Neural crest cell (in vitro differentiated cells): ENCODE results near the gene NSMCE1. TPM values are rescaled to one million over a fixed set of nuclear protein-coding genes. Genes with fewer than 3 reads are reported as not detected.
A peak's percentile ranks its signal among the peaks of the same experiment; 100 is the strongest.

Source experiments
- DNase-seq: peaks from one replicate; pipeline ENCODE4 v3.0.0; 2021; ENCODE audit warnings: low read depth, mixed read lengths, low spot score
- H3K27ac Mint-ChIP-seq: one replicate; pipeline ENCODE4 v1.8.0; 2021; ENCODE audit warnings: mild to moderate bottlenecking, mixed read lengths; ENCODE audit not compliant: unreplicated experiment
- H3K27me3 Mint-ChIP-seq: 2 replicates; pipeline ENCODE4 v1.8.0; 2021; ENCODE audit warnings: low read depth, mild to moderate bottlenecking, mixed read lengths
- H3K36me3 Mint-ChIP-seq: 2 replicates; pipeline ENCODE4 v1.8.0; 2021; ENCODE audit warnings: low read depth, mild to moderate bottlenecking, mixed read lengths
- H3K4me1 Mint-ChIP-seq: 2 replicates; pipeline ENCODE4 v1.8.0; 2021; ENCODE audit warnings: mixed read lengths
- H3K4me3 Mint-ChIP-seq: one replicate; pipeline ENCODE4 v1.8.0; 2021; ENCODE audit warnings: mild to moderate bottlenecking, mixed read lengths
- H3K9me3 Mint-ChIP-seq: 2 replicates; pipeline ENCODE4 v1.8.0; 2021; ENCODE audit warnings: mixed read lengths
- total RNA-seq: library from RNA; stranded (reverse); gene quantifications from 2 replicates; pipeline ENCODE4 v1.2.1, GENCODE V29; 2021
- TF ChIP-seq, protein P1 (sequence below): fragments of 200-600 bp; sonication (generic); conservative IDR thresholded peaks from 2 replicates; pipeline ENCODE4 v1.5.0; 2021; ENCODE audit warnings: antibody characterized with exemption, mild to moderate bottlenecking

The NSMCE1 gene
- total RNA-seq, 1 donor from 2014 or later = 30.4 TPM

DNA sequence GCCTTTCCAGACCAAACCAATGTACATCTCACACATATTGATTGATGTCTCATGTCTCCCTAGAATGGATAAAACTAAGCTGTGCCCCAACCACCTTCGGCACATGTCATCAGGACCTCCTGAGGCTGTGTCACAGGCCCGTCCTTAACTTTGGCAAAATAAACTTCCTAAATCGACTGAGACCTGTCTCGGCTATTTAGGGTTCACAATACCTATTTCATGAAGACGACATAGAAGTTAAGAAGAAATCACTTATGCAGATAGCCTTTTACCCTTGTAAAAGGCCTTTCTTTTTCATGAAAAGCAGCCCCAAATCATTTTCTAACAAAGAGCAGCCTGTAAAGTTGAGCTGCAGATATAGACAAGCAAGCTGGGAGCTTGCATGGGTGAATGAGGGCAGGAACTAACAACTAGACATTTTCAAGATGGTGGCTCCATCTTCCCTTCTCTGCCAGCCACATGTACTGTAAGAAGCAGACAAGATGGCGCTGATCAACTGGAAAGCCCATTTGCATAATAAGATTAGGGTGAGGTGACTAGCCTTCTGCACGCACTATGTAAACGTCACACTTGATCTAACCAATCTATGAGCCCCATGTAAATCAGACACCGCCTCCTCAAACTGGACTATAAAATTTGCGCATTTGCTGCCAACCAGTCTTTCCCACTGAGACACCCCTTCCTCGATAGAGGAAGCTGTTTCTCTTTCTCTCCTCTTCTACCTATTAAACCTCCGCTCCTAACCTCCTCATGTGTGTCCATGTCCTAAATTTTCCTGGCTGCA lies 69.9 kb downstream of the NSMCE1 start:
- H3K27ac Mint-ChIP-seq = no peak overlapping the region
- TF ChIP-seq, protein P1, sequence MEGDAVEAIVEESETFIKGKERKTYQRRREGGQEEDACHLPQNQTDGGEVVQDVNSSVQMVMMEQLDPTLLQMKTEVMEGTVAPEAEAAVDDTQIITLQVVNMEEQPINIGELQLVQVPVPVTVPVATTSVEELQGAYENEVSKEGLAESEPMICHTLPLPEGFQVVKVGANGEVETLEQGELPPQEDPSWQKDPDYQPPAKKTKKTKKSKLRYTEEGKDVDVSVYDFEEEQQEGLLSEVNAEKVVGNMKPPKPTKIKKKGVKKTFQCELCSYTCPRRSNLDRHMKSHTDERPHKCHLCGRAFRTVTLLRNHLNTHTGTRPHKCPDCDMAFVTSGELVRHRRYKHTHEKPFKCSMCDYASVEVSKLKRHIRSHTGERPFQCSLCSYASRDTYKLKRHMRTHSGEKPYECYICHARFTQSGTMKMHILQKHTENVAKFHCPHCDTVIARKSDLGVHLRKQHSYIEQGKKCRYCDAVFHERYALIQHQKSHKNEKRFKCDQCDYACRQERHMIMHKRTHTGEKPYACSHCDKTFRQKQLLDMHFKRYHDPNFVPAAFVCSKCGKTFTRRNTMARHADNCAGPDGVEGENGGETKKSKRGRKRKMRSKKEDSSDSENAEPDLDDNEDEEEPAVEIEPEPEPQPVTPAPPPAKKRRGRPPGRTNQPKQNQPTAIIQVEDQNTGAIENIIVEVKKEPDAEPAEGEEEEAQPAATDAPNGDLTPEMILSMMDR = no peak
- H3K4me1 Mint-ChIP-seq = peaks cover 5% of the 10 kb centered on the region
- H3K27me3 Mint-ChIP-seq = peaks cover 45% of the 10 kb centered on the region
- DNase-seq = no peak
- peak overlapping the region; percentile 27 for H3K4me3 Mint-ChIP-seq
- H3K9me3 Mint-ChIP-seq = peaks cover 3% of the 10 kb centered on the region
- H3K36me3 Mint-ChIP-seq = no peaks in the 10 kb centered on the region

DNA sequence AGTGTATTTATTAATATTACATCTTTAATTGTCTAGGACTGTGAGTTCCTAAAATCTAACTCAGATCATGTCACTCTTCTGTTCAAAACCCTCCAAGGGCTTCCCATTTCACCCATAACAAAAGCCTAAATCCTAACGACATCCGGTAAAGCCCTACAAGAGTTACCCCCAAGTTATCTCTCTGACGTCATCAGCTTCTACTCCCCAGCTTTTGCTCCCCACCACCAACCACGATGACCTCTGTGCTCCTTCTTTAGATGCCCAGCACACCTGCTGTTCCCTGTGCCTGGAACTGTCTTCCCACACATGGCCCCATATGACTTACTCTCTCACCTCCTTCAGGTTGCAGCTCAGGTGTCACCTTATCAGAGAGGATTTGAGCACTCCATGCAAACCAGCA lies 71.6 kb downstream of the NSMCE1 start:
- TF ChIP-seq, protein P1 = no peak
- Mint-ChIP-seq H3K9me3 (peaks cover 3% of the 10 kb centered on the region), H3K27me3 (peaks cover 45% of the 10 kb centered on the region), H3K4me1 (no peaks in the 10 kb centered on the region), H3K4me3 (no peak overlapping the region), H3K36me3 (no peaks in the 10 kb centered on the region), H3K27ac (no peak overlapping the region)
- DNase-seq = no peak

DNA sequence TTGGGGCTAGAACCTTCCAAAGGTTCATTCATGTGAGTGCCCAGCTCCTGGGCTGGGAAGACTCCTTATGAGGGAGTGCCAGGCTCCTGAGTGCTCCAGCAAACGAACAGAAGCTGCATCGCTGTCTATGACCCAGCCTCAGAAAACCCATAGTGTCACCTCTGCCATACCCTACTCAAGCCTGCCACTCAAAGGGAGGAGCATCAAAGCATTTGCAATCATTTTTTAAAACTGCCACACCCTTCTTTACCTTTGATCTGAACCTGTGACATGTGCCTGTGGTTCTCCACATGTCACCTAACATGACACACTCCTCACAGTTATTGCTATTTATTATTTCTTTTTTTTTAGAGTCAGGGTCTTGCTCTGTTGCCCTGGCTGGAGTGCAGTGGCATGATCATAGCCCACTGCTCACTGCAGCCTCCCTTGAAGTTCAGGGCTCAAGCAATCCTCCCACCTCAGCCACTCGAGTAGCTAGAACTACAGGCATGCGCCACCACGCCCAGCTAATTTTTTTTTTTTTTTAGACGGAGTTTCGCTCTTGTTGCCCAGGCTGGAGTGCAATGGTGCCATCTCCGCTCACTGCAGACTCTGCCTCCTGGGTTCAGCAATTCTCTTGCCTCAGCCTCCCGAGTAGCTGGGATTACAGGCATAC lies 72.5 kb downstream of the NSMCE1 start:
- Mint-ChIP-seq H3K4me3 (no peak overlapping the region), H3K36me3 (no peaks in the 10 kb centered on the region), H3K9me3 (peaks cover 3% of the 10 kb centered on the region), H3K27me3 (peaks cover 45% of the 10 kb centered on the region), H3K27ac (no peak overlapping the region), H3K4me1 (no peaks in the 10 kb centered on the region)
- no peak for DNase-seq
- TF ChIP-seq, protein P1 = no peak

DNA sequence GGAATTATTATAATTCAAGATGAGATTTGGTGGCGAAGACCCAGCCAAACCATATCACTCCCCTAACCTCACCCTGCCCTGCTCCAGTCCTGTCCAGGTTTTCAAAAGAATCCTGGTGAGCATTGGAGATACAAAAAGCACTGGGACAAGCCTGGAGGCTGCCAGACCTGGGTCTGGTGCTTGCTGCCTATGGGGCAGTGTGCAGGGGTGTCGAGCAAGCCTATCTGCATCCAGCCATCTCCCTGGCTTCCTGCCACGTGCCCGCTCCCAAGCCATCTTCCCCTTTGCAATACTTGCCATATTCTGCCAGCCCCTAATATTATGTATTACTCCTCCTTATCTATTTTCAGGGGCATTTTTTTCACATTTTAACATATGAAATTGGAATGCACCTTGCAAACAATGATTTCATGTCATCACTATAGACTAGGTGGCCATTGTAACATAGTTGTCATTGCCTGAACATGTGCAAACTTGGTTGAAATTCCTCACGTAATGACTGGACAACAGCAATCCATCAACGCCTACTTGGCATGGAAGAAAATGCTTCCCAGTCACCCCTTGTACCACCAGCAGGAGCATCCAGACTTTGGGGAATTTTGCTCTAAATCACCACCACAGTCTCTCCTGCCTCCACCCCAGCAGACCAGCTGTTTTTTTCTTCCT lies 73.4 kb downstream of the NSMCE1 start:
- Mint-ChIP-seq H3K9me3 (no peaks in the 10 kb centered on the region), H3K4me3 (no peak overlapping the region), H3K27ac (no peak overlapping the region), H3K4me1 (no peaks in the 10 kb centered on the region), H3K36me3 (no peaks in the 10 kb centered on the region), H3K27me3 (peaks cover 45% of the 10 kb centered on the region)
- TF ChIP-seq, protein P1 = no peak
- DNase-seq = no peak

DNA sequence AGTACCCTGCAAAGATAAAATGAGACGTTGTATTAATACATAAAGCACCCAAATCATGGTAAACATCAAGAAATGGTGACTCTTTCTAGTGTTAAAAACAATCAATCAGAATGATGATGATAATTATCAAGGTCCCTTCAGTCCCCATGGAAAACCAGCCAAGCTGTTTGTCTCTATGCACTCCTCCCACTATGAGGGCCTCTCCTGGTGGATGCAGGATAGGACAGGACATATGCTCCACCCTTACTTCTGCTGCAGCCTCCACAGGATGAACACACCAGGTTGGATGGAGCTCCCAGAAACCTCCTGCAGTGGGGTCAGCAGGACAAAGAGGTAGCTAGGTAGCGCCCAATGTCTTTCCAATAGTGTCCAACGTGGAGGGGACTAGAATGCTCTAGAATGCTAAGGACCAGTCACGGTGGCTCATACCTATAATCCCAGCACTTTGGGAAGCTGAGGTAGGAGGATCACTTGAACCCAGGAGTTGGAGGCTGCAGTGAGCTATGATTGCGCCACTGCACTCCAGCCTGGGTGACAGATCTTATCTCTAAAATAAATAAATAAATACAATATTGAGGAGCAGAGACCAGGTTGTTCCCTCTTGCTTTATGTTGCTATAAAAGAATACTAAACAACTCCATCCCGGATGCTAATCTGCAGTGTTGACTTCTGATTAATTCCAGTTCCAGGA lies 75.1 kb downstream of the NSMCE1 start:
- Mint-ChIP-seq H3K27me3 (peaks cover 36% of the 10 kb centered on the region), H3K27ac (no peak overlapping the region), H3K4me3 (no peak overlapping the region), H3K4me1 (no peaks in the 10 kb centered on the region), H3K9me3 (no peaks in the 10 kb centered on the region), H3K36me3 (no peaks in the 10 kb centered on the region)
- DNase-seq = no peak
- TF ChIP-seq, protein P1 = no peak
